SK-N-SH treated with all-trans-retinoic acid at 6 μM for 48 hours (cell line): Measurements from ENCODE around the gene FAM98A.
A peak's percentile ranks its signal among the peaks of the same experiment; 100 is the strongest.

Experiments
- ATAC-seq: fragments of 200-7000 bp; cut with Tn5 transposase; 3 replicates; pipeline ENCODE4 v1.9.1; 2020; ENCODE audit warnings: mild to moderate bottlenecking, moderate library complexity
- ARNTL ChIP-seq: fragments of 450-650 bp; formaldehyde crosslinking; IDR thresholded peaks from 2 replicates; pipeline ENCODE4 v1.5.0; 2020; ENCODE audit warnings: low read depth, mild to moderate bottlenecking, moderate library complexity, borderline replicate concordance
- BACH2 ChIP-seq: fragments of 250-450 bp; sonication (Bioruptor Pico); IDR thresholded peaks from 2 replicates; pipeline ENCODE4 v1.9.0; 2021; ENCODE audit warnings: mild to moderate bottlenecking, borderline replicate concordance
- CREB5 ChIP-seq: fragments of 250-450 bp; sonication (Bioruptor Pico); IDR thresholded peaks from 2 replicates; pipeline ENCODE4 v1.5.1; 2020; ENCODE audit warnings: low read depth, mild to moderate bottlenecking, moderate library complexity
- ESRRG ChIP-seq: fragments of 250-450 bp; sonication (Bioruptor Pico); IDR thresholded peaks from 2 replicates; pipeline ENCODE4 v1.6.1; 2021; ENCODE audit warnings: mild to moderate bottlenecking
- GLIS3 ChIP-seq: fragments of 250-450 bp; sonication (Bioruptor Pico); IDR thresholded peaks from 2 replicates; pipeline ENCODE4 v1.5.0; 2020; ENCODE audit warnings: mild to moderate bottlenecking, moderate library complexity
- ISL1 ChIP-seq: fragments of 250-450 bp; sonication (Bioruptor Pico); IDR thresholded peaks from 2 replicates; pipeline ENCODE4 v2.1.2; 2022; ENCODE audit warnings: mild to moderate bottlenecking, moderate library complexity
- OSR1 ChIP-seq: fragments of 250-450 bp; sonication (Bioruptor Pico); IDR thresholded peaks from 2 replicates; pipeline ENCODE4 v1.8.0; 2022; ENCODE audit warnings: moderate library complexity, mild to moderate bottlenecking, inconsistent platforms
- PPARA ChIP-seq: fragments of 250-450 bp; sonication (Bioruptor Pico); IDR thresholded peaks from 2 replicates; pipeline ENCODE4 v1.5.0; 2020; ENCODE audit warnings: mild to moderate bottlenecking, borderline replicate concordance
- RARB ChIP-seq: fragments of 250-450 bp; sonication (Bioruptor Pico); IDR thresholded peaks from 2 replicates; pipeline ENCODE4 v1.8.0; 2021; ENCODE audit warnings: mild to moderate bottlenecking, moderate library complexity
- SNAI2 ChIP-seq: fragments of 250-450 bp; sonication (Bioruptor Pico); IDR thresholded peaks from 2 replicates; pipeline ENCODE4 v1.5.0; 2020; ENCODE audit warnings: mild to moderate bottlenecking, moderate library complexity
- TCF4 ChIP-seq: fragments of 250-450 bp; sonication (Bioruptor Pico); IDR thresholded peaks from 2 replicates; pipeline ENCODE4 v1.8.0; 2021; ENCODE audit warnings: mild to moderate bottlenecking, moderate library complexity, borderline replicate concordance
- TOX ChIP-seq: fragments of 250-450 bp; sonication (Bioruptor Pico); IDR thresholded peaks from 2 replicates; pipeline ENCODE4 v1.8.0; 2021; ENCODE audit warnings: mild to moderate bottlenecking, moderate library complexity, borderline replicate concordance
- ZC3H10 ChIP-seq: fragments of 250-450 bp; sonication (Bioruptor Pico); IDR thresholded peaks from 2 replicates; pipeline ENCODE4 v1.5.1; 2021; ENCODE audit warnings: mild to moderate bottlenecking, moderate library complexity
- ZFP3 ChIP-seq: fragments of 250-450 bp; sonication (Bioruptor Pico); IDR thresholded peaks from 2 replicates; pipeline ENCODE4 v1.5.0; 2020; ENCODE audit warnings: mild to moderate bottlenecking, moderate library complexity
- ZFP30 ChIP-seq: fragments of 450-650 bp; formaldehyde crosslinking; IDR thresholded peaks from 2 replicates; pipeline ENCODE4 v1.5.0; 2022; ENCODE audit warnings: mild to moderate bottlenecking, moderate library complexity
- ZNF565 ChIP-seq: fragments of 450-650 bp; formaldehyde crosslinking; conservative IDR thresholded peaks from 2 replicates; pipeline ENCODE4 v1.5.0; 2020; ENCODE audit warnings: low read depth, mild to moderate bottlenecking, moderate library complexity
- ZNF70 ChIP-seq: fragments of 450-650 bp; formaldehyde crosslinking; IDR thresholded peaks from 2 replicates; pipeline ENCODE4 v1.5.0; 2020; ENCODE audit warnings: mild to moderate bottlenecking, moderate library complexity
- ZNF8 ChIP-seq: fragments of 450-650 bp; formaldehyde crosslinking; IDR thresholded peaks from 2 replicates; pipeline ENCODE4 v1.5.0; 2020; ENCODE audit warnings: mild to moderate bottlenecking, moderate library complexity
- TF ChIP-seq, protein P1 (sequence below): fragments of 250-450 bp; sonication (Bioruptor Pico); IDR thresholded peaks from 2 replicates; pipeline ENCODE4 v1.8.0; 2020; ENCODE audit warnings: mild to moderate bottlenecking, moderate library complexity, borderline replicate concordance
- TF ChIP-seq, protein P2 (sequence below): fragments of 250-450 bp; sonication (Bioruptor Pico); IDR thresholded peaks from 2 replicates; pipeline ENCODE4 v1.5.1; 2021; ENCODE audit warnings: mild to moderate bottlenecking, moderate library complexity
- TF ChIP-seq, protein P3 (sequence below): fragments of 250-450 bp; sonication (Bioruptor Pico); IDR thresholded peaks from 2 replicates; pipeline ENCODE4 v1.8.0; 2021; ENCODE audit warnings: low read depth, mild to moderate bottlenecking, moderate library complexity, borderline replicate concordance

FAM98A gene

GRCh38 chr2:33541243-33541642, 57.9 kb downstream of the FAM98A start:
- ATAC-seq: no peak
- TF ChIP-seq OSR1 (CRISPR knock-in tag) (no peak), ZNF8 (CRISPR knock-in tag) (no peak), ZNF70 (CRISPR knock-in tag) (no peak), ZFP3 (CRISPR knock-in tag) (no peak), BACH2 (CRISPR knock-in tag) (no peak), ISL1 (CRISPR knock-in tag) (no peak), GLIS3 (no peak), ZNF565 (CRISPR knock-in tag) (no peak), TOX (CRISPR knock-in tag) (no peak), SNAI2 (CRISPR knock-in tag) (no peak), TCF4 (CRISPR knock-in tag) (no peak), PPARA (CRISPR knock-in tag) (no peak), ESRRG (CRISPR knock-in tag) (no peak), CREB5 (CRISPR knock-in tag) (no peak)
- TF ChIP-seq, protein P1, sequence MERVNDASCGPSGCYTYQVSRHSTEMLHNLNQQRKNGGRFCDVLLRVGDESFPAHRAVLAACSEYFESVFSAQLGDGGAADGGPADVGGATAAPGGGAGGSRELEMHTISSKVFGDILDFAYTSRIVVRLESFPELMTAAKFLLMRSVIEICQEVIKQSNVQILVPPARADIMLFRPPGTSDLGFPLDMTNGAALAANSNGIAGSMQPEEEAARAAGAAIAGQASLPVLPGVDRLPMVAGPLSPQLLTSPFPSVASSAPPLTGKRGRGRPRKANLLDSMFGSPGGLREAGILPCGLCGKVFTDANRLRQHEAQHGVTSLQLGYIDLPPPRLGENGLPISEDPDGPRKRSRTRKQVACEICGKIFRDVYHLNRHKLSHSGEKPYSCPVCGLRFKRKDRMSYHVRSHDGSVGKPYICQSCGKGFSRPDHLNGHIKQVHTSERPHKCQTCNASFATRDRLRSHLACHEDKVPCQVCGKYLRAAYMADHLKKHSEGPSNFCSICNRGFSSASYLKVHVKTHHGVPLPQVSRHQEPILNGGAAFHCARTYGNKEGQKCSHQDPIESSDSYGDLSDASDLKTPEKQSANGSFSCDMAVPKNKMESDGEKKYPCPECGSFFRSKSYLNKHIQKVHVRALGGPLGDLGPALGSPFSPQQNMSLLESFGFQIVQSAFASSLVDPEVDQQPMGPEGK (CRISPR knock-in tag): no peak
- TF ChIP-seq, protein P2, sequence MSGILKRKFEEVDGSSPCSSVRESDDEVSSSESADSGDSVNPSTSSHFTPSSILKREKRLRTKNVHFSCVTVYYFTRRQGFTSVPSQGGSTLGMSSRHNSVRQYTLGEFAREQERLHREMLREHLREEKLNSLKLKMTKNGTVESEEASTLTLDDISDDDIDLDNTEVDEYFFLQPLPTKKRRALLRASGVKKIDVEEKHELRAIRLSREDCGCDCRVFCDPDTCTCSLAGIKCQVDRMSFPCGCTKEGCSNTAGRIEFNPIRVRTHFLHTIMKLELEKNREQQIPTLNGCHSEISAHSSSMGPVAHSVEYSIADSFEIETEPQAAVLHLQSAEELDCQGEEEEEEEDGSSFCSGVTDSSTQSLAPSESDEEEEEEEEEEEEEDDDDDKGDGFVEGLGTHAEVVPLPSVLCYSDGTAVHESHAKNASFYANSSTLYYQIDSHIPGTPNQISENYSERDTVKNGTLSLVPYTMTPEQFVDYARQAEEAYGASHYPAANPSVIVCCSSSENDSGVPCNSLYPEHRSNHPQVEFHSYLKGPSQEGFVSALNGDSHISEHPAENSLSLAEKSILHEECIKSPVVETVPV (CRISPR knock-in tag): no peak
- TF ChIP-seq, protein P3, sequence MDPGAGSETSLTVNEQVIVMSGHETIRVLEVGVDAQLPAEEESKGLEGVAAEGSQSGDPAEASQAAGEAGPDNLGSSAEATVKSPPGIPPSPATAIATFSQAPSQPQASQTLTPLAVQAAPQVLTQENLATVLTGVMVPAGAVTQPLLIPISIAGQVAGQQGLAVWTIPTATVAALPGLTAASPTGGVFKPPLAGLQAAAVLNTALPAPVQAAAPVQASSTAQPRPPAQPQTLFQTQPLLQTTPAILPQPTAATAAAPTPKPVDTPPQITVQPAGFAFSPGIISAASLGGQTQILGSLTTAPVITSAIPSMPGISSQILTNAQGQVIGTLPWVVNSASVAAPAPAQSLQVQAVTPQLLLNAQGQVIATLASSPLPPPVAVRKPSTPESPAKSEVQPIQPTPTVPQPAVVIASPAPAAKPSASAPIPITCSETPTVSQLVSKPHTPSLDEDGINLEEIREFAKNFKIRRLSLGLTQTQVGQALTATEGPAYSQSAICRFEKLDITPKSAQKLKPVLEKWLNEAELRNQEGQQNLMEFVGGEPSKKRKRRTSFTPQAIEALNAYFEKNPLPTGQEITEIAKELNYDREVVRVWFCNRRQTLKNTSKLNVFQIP: no peak

GRCh38 chr2:33535421-33535820, 63.7 kb downstream of the FAM98A start:
- no peak for TF ChIP-seq PPARA (CRISPR knock-in tag)
- no peak for TF ChIP-seq ZC3H10 (CRISPR knock-in tag)
- TF ChIP-seq TCF4 (CRISPR knock-in tag): no peak
- TF ChIP-seq ESRRG (CRISPR knock-in tag): no peak
- TF ChIP-seq CREB5 (CRISPR knock-in tag): no peak
- TF ChIP-seq ZFP30 (CRISPR knock-in tag): no peak
- no peak for TF ChIP-seq BACH2 (CRISPR knock-in tag)
- no peak for TF ChIP-seq SNAI2 (CRISPR knock-in tag)
- no peak for TF ChIP-seq ARNTL (CRISPR knock-in tag)
- TF ChIP-seq TOX (CRISPR knock-in tag): no peak
- TF ChIP-seq OSR1 (CRISPR knock-in tag): no peak
- no peak for TF ChIP-seq ZNF70 (CRISPR knock-in tag)
- TF ChIP-seq, protein P3: no peak
- no peak for TF ChIP-seq ZFP3 (CRISPR knock-in tag)
- TF ChIP-seq RARB (CRISPR knock-in tag): no peak
- peak; percentile 46 for ATAC-seq
